IMR-90 (cell line): ENCODE measurements around the gene TACC2. TPM values are rescaled to one million over a fixed set of nuclear protein-coding genes. Genes with fewer than 3 reads are reported as not detected.

Experiments used
- ATAC-seq: fragments of 200-7000 bp; cut with Tn5 transposase; 2 replicates; pipeline ENCODE4 v1.9.1; 2020; ENCODE audit warnings: low read depth, mild to moderate bottlenecking, moderate library complexity
- BruUV-seq: library from RNA; stranded (reverse); fragments of 400-500 nt; replicated peaks from 2 replicates; lab custom pipeline; 2021; lab: Mats Ljungman, UMichigan
- CTCF ChIA-PET: fragments of 300-600 bp; formaldehyde crosslinking; extraction: SDS; loops from one replicate; lab custom pipeline; 2021; ENCODE audit warnings: antibody characterized with exemption; lab: Yijun Ruan, JAX
- POLR2A ChIA-PET: fragments of 300-600 bp; sonication (Branson Sonifier 250); formaldehyde crosslinking; loops from one replicate; lab custom pipeline; 2022; ENCODE audit warnings: antibody characterized with exemption; ENCODE audit not compliant: unreplicated experiment; lab: Charles Lee
- DNase-seq: peaks from one replicate; pipeline ENCODE4 v3.0.0; 2013
- H2AFZ ChIP-seq: replicated peaks from 2 replicates; pipeline ENCODE3; 2013; ENCODE audit warnings: low read length, mild to moderate bottlenecking; ENCODE audit not compliant: poor library complexity
- H2AK5ac ChIP-seq: 2 replicates; pipeline ENCODE4 v1.6.1; 2013; ENCODE audit warnings: low read depth, low read length, inconsistent platforms
- H2AK9ac ChIP-seq: replicated peaks from 2 replicates; pipeline ENCODE3; 2013; ENCODE audit warnings: mild to moderate bottlenecking, low read depth, low read length, moderate library complexity; ENCODE audit not compliant: poor library complexity
- H2BK120ac ChIP-seq: 2 replicates; pipeline ENCODE4 v1.6.1; 2013; ENCODE audit warnings: low read depth, low read length, inconsistent platforms
- H2BK15ac ChIP-seq: 3 replicates; pipeline ENCODE4 v1.6.1; 2013; ENCODE audit warnings: low read depth, low read length, inconsistent platforms
- H2BK20ac ChIP-seq: 2 replicates; pipeline ENCODE4 v1.6.1; 2013; ENCODE audit warnings: low read depth, mild to moderate bottlenecking, inconsistent platforms, low read length, moderate library complexity
- H2BK5ac ChIP-seq: 2 replicates; pipeline ENCODE4 v1.6.1; 2013; ENCODE audit warnings: mild to moderate bottlenecking, low read depth, low read length, inconsistent platforms; ENCODE audit not compliant: poor library complexity, severe bottlenecking
- H3K14ac ChIP-seq: replicated peaks from 2 replicates; pipeline ENCODE4 v1.6.1; 2013; ENCODE audit warnings: low read depth, low read length, inconsistent platforms
- H3K18ac ChIP-seq: 2 replicates; pipeline ENCODE4 v1.6.1; 2013; ENCODE audit warnings: low read depth, low read length, control low read depth
- H3K23ac ChIP-seq: 2 replicates; pipeline ENCODE4 v1.6.1; 2013; ENCODE audit warnings: low read depth, low read length, inconsistent platforms
- H3K27ac ChIP-seq: 2 replicates; pipeline ENCODE4 v1.5.1; 2013; ENCODE audit warnings: mild to moderate bottlenecking, control low read depth, low read length; ENCODE audit not compliant: insufficient read depth
- H3K27me3 ChIP-seq: 2 replicates; pipeline ENCODE4 v1.6.1; 2013; ENCODE audit warnings: low read length; ENCODE audit not compliant: control insufficient read depth, insufficient read depth
- H3K36me3 ChIP-seq: 2 replicates; pipeline ENCODE4 v1.6.1; 2013; ENCODE audit warnings: low read length, mixed read lengths; ENCODE audit not compliant: control insufficient read depth, insufficient read depth
- H3K4ac ChIP-seq: 2 replicates; pipeline ENCODE4 v1.6.1; 2013; ENCODE audit warnings: low read depth, low read length, inconsistent platforms
- H3K4me1 ChIP-seq: 2 replicates; pipeline ENCODE4 v1.6.1; 2013; ENCODE audit warnings: low read length, mixed read lengths; ENCODE audit not compliant: control insufficient read depth, insufficient read depth
- H3K4me2 ChIP-seq: 2 replicates; pipeline ENCODE4 v1.6.1; 2013; ENCODE audit warnings: low read depth, mild to moderate bottlenecking, control low read depth, low read length, moderate library complexity
- H3K4me3 ChIP-seq: 2 replicates; pipeline ENCODE4 v1.5.1; 2013; ENCODE audit warnings: low read depth, mild to moderate bottlenecking, control low read depth, low read length, moderate library complexity; ENCODE audit not compliant: insufficient read depth
- H3K56ac ChIP-seq: 2 replicates; pipeline ENCODE4 v1.6.1; 2013; ENCODE audit warnings: low read length, inconsistent platforms; ENCODE audit not compliant: insufficient read depth; ENCODE audit errors: extremely low read depth
- H3K79me1 ChIP-seq, 2 experiments: 2 replicates each; pipeline ENCODE4 v1.6.1; 2013; ENCODE audit warnings: low read length in 2 of 2, inconsistent platforms in 1 of 2, low read depth in 1 of 2
- H3K9ac ChIP-seq: 2 replicates; pipeline ENCODE4 v1.6.1; 2013; ENCODE audit warnings: low read depth, low read length, control low read depth
- H3K9me1 ChIP-seq: 2 replicates; pipeline ENCODE4 v1.6.1; 2013; ENCODE audit warnings: low read length, inconsistent platforms; ENCODE audit not compliant: insufficient read depth
- H3K9me3 ChIP-seq: 2 replicates; pipeline ENCODE4 v1.6.1; 2013; ENCODE audit warnings: low read length; ENCODE audit not compliant: control insufficient read depth, insufficient read depth
- H4K20me1 ChIP-seq: 2 replicates; pipeline ENCODE4 v1.6.1; 2013; ENCODE audit warnings: low read length, inconsistent platforms; ENCODE audit not compliant: insufficient read depth
- H4K5ac ChIP-seq: 2 replicates; pipeline ENCODE4 v1.6.1; 2013; ENCODE audit warnings: mild to moderate bottlenecking, low read depth, low read length, control low read depth
- H4K8ac ChIP-seq, 2 experiments: 2 replicates each; pipeline ENCODE4 v1.6.1; 2013; ENCODE audit warnings: low read depth in 2 of 2, low read length in 2 of 2, control low read depth in 1 of 2, inconsistent platforms in 1 of 2
- H4K91ac ChIP-seq: 2 replicates; pipeline ENCODE4 v1.6.1; 2013; ENCODE audit warnings: low read depth, low read length, inconsistent platforms; ENCODE audit not compliant: insufficient read depth
- BHLHE40 ChIP-seq: fragments of 150-350 bp; IDR thresholded peaks from 2 replicates; pipeline ENCODE4 v1.6.1; 2016; ENCODE audit warnings: mild to moderate bottlenecking, low read depth, low read length
- CEBPB ChIP-seq: IDR thresholded peaks from 2 replicates; pipeline ENCODE4 v1.6.1; 2012; ENCODE audit warnings: low read depth, low read length, improper control_type of control experiment
- CHD1 ChIP-seq: IDR thresholded peaks from 2 replicates; pipeline ENCODE4 v1.6.1; 2012; ENCODE audit warnings: low read depth, low read length, improper control_type of control experiment
- FOS ChIP-seq: fragments of 150-350 bp; IDR thresholded peaks from 2 replicates; pipeline ENCODE4 v1.6.1; 2016; ENCODE audit warnings: low read depth, low read length
- MAFK ChIP-seq: IDR thresholded peaks from 2 replicates; pipeline ENCODE4 v1.6.1; 2012; ENCODE audit warnings: low read depth, low read length, improper control_type of control experiment
- MAZ ChIP-seq: IDR thresholded peaks from 2 replicates; pipeline ENCODE4 v1.6.1; 2012; ENCODE audit warnings: low read depth, mild to moderate bottlenecking, low read length, improper control_type of control experiment, moderate library complexity, borderline replicate concordance
- MXI1 ChIP-seq: IDR thresholded peaks from 2 replicates; pipeline ENCODE4 v1.6.1; 2012; ENCODE audit warnings: low read depth, mild to moderate bottlenecking, low read length, moderate library complexity, borderline replicate concordance
- RAD21 ChIP-seq: IDR thresholded peaks from 2 replicates; pipeline ENCODE4 v1.6.1; 2012; ENCODE audit warnings: low read length, improper control_type of control experiment
- RFX5 ChIP-seq: IDR thresholded peaks from 2 replicates; pipeline ENCODE4 v1.8.0; 2012; ENCODE audit warnings: low read depth, mild to moderate bottlenecking, low read length, moderate library complexity
- WGBS, 2 experiments: methylation state at CpG; one replicate each; pipeline versions ENCODE4 v1.1.5 to v1.1.7; 2013; ENCODE audit warnings: missing lambda C conversion rate in 2 of 2; ENCODE audit not compliant: insufficient read length in 1 of 2; ENCODE audit errors: extremely low coverage in 2 of 2; 5-methylcytosine and 5-hydroxymethylcytosine counted together
- dilution Hi-C: fragments of 300-500 bp; cut with HindIII; formaldehyde crosslinking; loops from one replicate; pipeline ENCODE4 v1.14.3; 2018; ENCODE audit warnings: low sequenced_read_pairs; ENCODE audit not compliant: unreplicated experiment
- in situ Hi-C: fragments of 300-500 bp; cut with MboI; formaldehyde crosslinking; loops from 3 replicates; pipeline ENCODE4 v1.14.3; 2019; ENCODE audit warnings: low sequenced_read_pairs, inconsistent platforms, mixed read lengths
- intact Hi-C: fragments of 100-400 bp; cut with micrococcal nuclease; formaldehyde crosslinking; loops from 2 replicates; pipeline ENCODE4 v1.10.0; 2022
- polyA plus RNA-seq, 3 experiments: library from polyadenylated mRNA; depleted of rRNA; stranded (reverse); fragments of >200 nt; gene quantifications; 2 replicates each; pipeline ENCODE4 v1.2.3, GENCODE V29; 2012; ENCODE audit warnings: low replicate concordance in 1 of 3
- total RNA-seq: library from RNA; depleted of rRNA; stranded (reverse); fragments of >200 nt; gene quantifications from 2 replicates; pipeline ENCODE4 v1.2.3, GENCODE V29; 2012
- TF ChIP-seq, protein P1 (sequence below): conservative IDR thresholded peaks from 2 replicates; pipeline ENCODE4 v1.5.1; 2012; ENCODE audit warnings: mild to moderate bottlenecking, low read depth, low read length, improper control_type of control experiment
- TF ChIP-seq, protein P2 (sequence below): fragments of 150-350 bp; IDR thresholded peaks from 2 replicates; pipeline ENCODE4 v1.6.1; 2017; ENCODE audit warnings: mild to moderate bottlenecking, antibody characterized with exemption, low read length, low read depth

Gene TACC2
- total and polyA plus RNA-seq, 2 of the 4 experiments (the other 2 are of a cell fraction), result 2.9 to 15.4 TPM

DNA sequence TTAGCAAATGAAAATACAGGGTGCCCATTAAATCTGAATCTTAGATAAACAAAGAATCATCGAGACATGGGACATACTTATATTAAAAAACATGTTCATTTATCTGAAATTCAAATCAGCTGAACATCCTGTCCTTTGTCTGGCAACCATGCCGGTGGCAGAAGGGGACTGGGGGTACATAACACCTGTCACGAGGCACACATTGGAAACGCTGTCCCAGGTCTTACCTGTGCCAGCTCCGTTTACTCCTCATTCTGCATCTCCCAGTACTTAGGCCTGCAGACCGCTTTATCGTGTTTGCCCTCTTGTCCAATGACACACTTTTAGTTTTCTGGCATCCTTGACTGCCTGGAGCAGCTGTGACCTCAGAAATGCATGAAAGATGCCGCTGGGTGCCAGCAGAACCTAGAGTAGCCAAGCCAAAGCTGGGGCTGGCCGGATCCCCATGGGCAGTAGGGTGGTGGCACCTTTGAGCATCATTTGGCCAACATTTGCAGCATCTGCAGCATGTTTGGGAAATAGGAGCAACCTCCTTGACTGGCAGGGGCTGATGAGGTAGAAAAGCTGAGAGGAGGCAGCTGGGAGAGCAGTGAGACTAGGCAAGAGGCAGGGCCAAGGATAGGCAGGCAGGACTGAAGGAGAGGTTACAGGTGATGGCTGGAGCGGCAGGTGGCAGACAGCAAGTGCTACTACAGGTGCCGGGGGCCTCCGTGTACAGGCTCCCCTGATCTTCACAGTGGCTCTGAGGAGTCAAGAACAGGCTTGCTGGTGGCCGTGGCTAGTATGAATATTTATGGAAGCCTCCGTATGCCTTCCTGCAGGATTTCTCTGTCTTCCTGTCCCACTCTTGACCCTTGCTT is 219.8 kb downstream of the TACC2 start (continued):
- TF ChIP-seq MAZ, result no peak

DNA sequence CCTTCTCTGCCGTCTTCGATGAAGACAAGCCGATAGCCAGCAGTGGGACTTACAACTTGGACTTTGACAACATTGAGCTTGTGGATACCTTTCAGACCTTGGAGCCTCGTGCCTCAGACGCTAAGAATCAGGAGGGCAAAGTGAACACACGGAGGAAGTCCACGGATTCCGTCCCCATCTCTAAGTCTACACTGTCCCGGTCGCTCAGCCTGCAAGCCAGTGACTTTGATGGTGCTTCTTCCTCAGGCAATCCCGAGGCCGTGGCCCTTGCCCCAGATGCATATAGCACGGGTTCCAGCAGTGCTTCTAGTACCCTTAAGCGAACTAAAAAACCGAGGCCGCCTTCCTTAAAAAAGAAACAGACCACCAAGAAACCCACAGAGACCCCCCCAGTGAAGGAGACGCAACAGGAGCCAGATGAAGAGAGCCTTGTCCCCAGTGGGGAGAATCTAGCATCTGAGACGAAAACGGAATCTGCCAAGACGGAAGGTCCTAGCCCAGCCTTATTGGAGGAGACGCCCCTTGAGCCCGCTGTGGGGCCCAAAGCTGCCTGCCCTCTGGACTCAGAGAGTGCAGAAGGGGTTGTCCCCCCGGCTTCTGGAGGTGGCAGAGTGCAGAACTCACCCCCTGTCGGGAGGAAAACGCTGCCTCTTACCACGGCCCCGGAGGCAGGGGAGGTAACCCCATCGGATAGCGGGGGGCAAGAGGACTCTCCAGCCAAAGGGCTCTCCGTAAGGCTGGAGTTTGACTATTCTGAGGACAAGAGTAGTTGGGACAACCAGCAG is 221.7 kb downstream of the TACC2 start:
- Histone ChIP-seq H3K9me3 (no peaks in the 10 kb centered on the region), H4K91ac (no peak overlapping the region), H3K18ac (no peak overlapping the region), H3K56ac (no peak overlapping the region), H2AK5ac (no peak overlapping the region), H3K79me1 (peaks cover 0 to 34% of the 10 kb centered on the region in 2 experiments; a peak in 3 of 4 replicates), H3K4ac (no peak overlapping the region), H4K5ac (no peak overlapping the region), H2BK15ac (no peak overlapping the region), H3K4me1 (no peaks in the 10 kb centered on the region; the same call in 1 of the 2 replicates), H2BK5ac (no peak overlapping the region), H2BK20ac (no peak overlapping the region), H3K23ac (no peak overlapping the region), H3K27me3 (no peaks in the 10 kb centered on the region), H2BK120ac (no peak overlapping the region), H3K4me3 (no peak overlapping the region), H3K9me1 (peaks cover 13% of the 10 kb centered on the region; the same call in 1 of the 2 replicates), H3K36me3 (peaks cover 7% of the 10 kb centered on the region; the same call in 1 of the 2 replicates), H4K8ac (no peak overlapping the region), H4K20me1 (no peaks in the 10 kb centered on the region; the same call in 1 of the 2 replicates), H2AK9ac (peak overlapping the region; percentile 37), H3K9ac (no peak overlapping the region), H3K4me2 (no peak overlapping the region), H3K27ac (no peak overlapping the region), H2AFZ (no peak overlapping the region), H3K14ac (no peak overlapping the region)
- ATAC-seq (no peak), DNase-seq (no peak)
- dilution Hi-C loops (no loop called here), intact Hi-C loops (no loop called here), in situ Hi-C loops (no loop called here)
- BruUV-seq, result TSS peak; percentile 87
- POLR2A ChIA-PET, result no interaction called here
- 98% methylated on average over 10 of the region's 30 CpGs; no CpG with 5 or more reads in 1 of the 2 experiments for WGBS, 2 experiments
- no peak for TF ChIP-seq CHD1
- TF ChIP-seq RAD21, result no peak
- no peak for TF ChIP-seq MAZ
- TF ChIP-seq, protein P1, sequence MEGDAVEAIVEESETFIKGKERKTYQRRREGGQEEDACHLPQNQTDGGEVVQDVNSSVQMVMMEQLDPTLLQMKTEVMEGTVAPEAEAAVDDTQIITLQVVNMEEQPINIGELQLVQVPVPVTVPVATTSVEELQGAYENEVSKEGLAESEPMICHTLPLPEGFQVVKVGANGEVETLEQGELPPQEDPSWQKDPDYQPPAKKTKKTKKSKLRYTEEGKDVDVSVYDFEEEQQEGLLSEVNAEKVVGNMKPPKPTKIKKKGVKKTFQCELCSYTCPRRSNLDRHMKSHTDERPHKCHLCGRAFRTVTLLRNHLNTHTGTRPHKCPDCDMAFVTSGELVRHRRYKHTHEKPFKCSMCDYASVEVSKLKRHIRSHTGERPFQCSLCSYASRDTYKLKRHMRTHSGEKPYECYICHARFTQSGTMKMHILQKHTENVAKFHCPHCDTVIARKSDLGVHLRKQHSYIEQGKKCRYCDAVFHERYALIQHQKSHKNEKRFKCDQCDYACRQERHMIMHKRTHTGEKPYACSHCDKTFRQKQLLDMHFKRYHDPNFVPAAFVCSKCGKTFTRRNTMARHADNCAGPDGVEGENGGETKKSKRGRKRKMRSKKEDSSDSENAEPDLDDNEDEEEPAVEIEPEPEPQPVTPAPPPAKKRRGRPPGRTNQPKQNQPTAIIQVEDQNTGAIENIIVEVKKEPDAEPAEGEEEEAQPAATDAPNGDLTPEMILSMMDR, result no peak
- TF ChIP-seq MXI1, result no peak
- TF ChIP-seq, protein P2, sequence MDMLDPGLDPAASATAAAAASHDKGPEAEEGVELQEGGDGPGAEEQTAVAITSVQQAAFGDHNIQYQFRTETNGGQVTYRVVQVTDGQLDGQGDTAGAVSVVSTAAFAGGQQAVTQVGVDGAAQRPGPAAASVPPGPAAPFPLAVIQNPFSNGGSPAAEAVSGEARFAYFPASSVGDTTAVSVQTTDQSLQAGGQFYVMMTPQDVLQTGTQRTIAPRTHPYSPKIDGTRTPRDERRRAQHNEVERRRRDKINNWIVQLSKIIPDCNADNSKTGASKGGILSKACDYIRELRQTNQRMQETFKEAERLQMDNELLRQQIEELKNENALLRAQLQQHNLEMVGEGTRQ, result no peak
- no peak for TF ChIP-seq RFX5
- no peak for TF ChIP-seq FOS
- no peak for TF ChIP-seq MAFK
- no peak for TF ChIP-seq BHLHE40
- TF ChIP-seq CEBPB, result no peak
- CTCF ChIA-PET, result no interaction called here
